Colonic mucosa (tissue), 4 donors: ENCODE measurements around the gene AFF3. TPM values are rescaled to one million over a fixed set of nuclear protein-coding genes. Genes with fewer than 3 reads are reported as not detected.

Experiments
- DNase-seq: peaks from one replicate; pipeline ENCODE4 v3.0.0-alpha.2; 2020
- H3K27ac ChIP-seq: fragments of 200-600 bp; one replicate; pipeline ENCODE4 v1.8.0; 2021
- H3K27me3 ChIP-seq: fragments of 200-600 bp; one replicate; pipeline ENCODE4 v1.8.0; 2021
- H3K36me3 ChIP-seq: fragments of 200-600 bp; one replicate; pipeline ENCODE4 v1.8.0; 2021
- H3K4me1 ChIP-seq: fragments of 200-600 bp; one replicate; pipeline ENCODE4 v1.8.0; 2021; ENCODE audit warnings: mild to moderate bottlenecking
- H3K4me3 ChIP-seq: fragments of 200-600 bp; one replicate; pipeline ENCODE4 v1.8.0; 2021
- H3K9ac ChIP-seq, 2 donors: one replicate each; pipeline ENCODE4 v1.7.0; 2013; ENCODE audit warnings: control low read depth in 2 of 2, low read depth in 2 of 2, low read length in 2 of 2
- H3K9me3 ChIP-seq: fragments of 200-600 bp; one replicate; pipeline ENCODE4 v1.8.0; 2021
- CTCF ChIP-seq: fragments of 200-600 bp; IDR thresholded peaks from one replicate; pipeline ENCODE4 v1.8.0; 2022; ENCODE audit warnings: antibody characterized with exemption, mild to moderate bottlenecking
- intact Hi-C: fragments of 100-400 bp; cut with DNase I; formaldehyde crosslinking; loops from one replicate; pipeline ENCODE4 v1.14.1; 2022
- total RNA-seq, 2 donors: library from RNA; stranded (reverse); fragmentation: NEBNext Ultra II Directional in 1 of 2; extraction: Animal tissue kit (Norgen Biotek cat#: 25700) in 1 of 2; gene quantifications; one replicate each; pipeline ENCODE4 v1.2.1, GENCODE V29; 2021
- donor health status: healthy.
- donor health status: DM: no; HTN: no; CAD: no.
- donor health status: DM: no; HTN: no; CAD: no.

AFF3 gene
- total RNA-seq, 2 donors from 2014 or later: 0.86 to 2.6 TPM

- no peaks in the 10 kb centered on the region for H3K9me3 ChIP-seq
- no peak overlapping the region for H3K27ac ChIP-seq
- H3K4me3 ChIP-seq: no peak overlapping the region
- TF ChIP-seq CTCF: no peak
- no peaks in the 10 kb centered on the region for H3K4me1 ChIP-seq
- H3K9ac ChIP-seq: no peak overlapping the region
- intact Hi-C loops: no loop called here
- no peak for DNase-seq
- no peaks in the 10 kb centered on the region for H3K27me3 ChIP-seq
- no peaks in the 10 kb centered on the region for H3K36me3 ChIP-seq
These were observed 126.5 kb downstream of the AFF3 start for GRCh38 chr2:100015849-100016248.

- H3K4me1 ChIP-seq: no peaks in the 10 kb centered on the region
- intact Hi-C loops: no loop called here
- DNase-seq: no peak
- H3K27ac ChIP-seq: no peak overlapping the region
- H3K36me3 ChIP-seq: no peaks in the 10 kb centered on the region
- no peak overlapping the region for H3K4me3 ChIP-seq
- no peaks in the 10 kb centered on the region for H3K27me3 ChIP-seq
- H3K9ac ChIP-seq: no peak overlapping the region
- no peaks in the 10 kb centered on the region for H3K9me3 ChIP-seq
- no peak for TF ChIP-seq CTCF
These were observed 128.3 kb downstream of the AFF3 start for GRCh38 chr2:100013892-100014677.

GRCh38 chr2:100012561-100012960, 129.8 kb downstream of the AFF3 start:
- no peak for TF ChIP-seq CTCF
- Histone ChIP-seq H3K9ac (no peak overlapping the region), H3K4me1 (no peaks in the 10 kb centered on the region), H3K27ac (no peak overlapping the region), H3K36me3 (no peaks in the 10 kb centered on the region), H3K9me3 (no peaks in the 10 kb centered on the region), H3K27me3 (no peaks in the 10 kb centered on the region), H3K4me3 (no peak overlapping the region)
- DNase-seq: no peak
- intact Hi-C loops: no loop called here

GRCh38 chr2:100011272-100011731, 131.1 kb downstream of the AFF3 start:
- Histone ChIP-seq H3K4me3 (no peak overlapping the region), H3K9ac (no peak overlapping the region), H3K4me1 (no peaks in the 10 kb centered on the region), H3K9me3 (no peaks in the 10 kb centered on the region), H3K27ac (no peak overlapping the region), H3K36me3 (no peaks in the 10 kb centered on the region), H3K27me3 (no peaks in the 10 kb centered on the region)
- intact Hi-C loops: no loop called here
- no peak for DNase-seq
- no peak for TF ChIP-seq CTCF

GRCh38 chr2:100010606-100011005, 131.8 kb downstream of the AFF3 start:
- Histone ChIP-seq H3K27me3 (no peaks in the 10 kb centered on the region), H3K9ac (no peak overlapping the region), H3K4me1 (no peaks in the 10 kb centered on the region), H3K9me3 (no peaks in the 10 kb centered on the region), H3K4me3 (no peak overlapping the region), H3K27ac (no peak overlapping the region), H3K36me3 (no peaks in the 10 kb centered on the region)
- no peak for DNase-seq
- no peak for TF ChIP-seq CTCF
- intact Hi-C loops: no loop called here
